Measurements from ENCODE around the gene MRLN. TPM values are rescaled to one million over a fixed set of nuclear protein-coding genes. Genes with fewer than 3 reads are reported as not detected.
"Not testable (repeated sequence)": the region's sequence is repeated elsewhere in the genome, so short reads cannot be mapped to it uniquely, and the experiment has no call there.

Gene MRLN
- total RNA-seq (2014; rRNA removed; shearing (Covaris generic)) = not detected in 2 replicates

- DNase-seq (ENCODE audit: low spot score) = no peak
These were observed at the start of gene MRLN for GRCh38 chr10:59753267-59753666. Gene MRLN, minus strand, starts transcription at chr10:59753455.

- DNase-seq (ENCODE audit: low spot score) = no peak
These were observed 47.9 kb upstream of the MRLN start for GRCh38 chr10:59801171-59801570.

GRCh38 chr10:59799421-59799820 is 46.2 kb upstream of the MRLN start:
- DNase-seq (ENCODE audit: low spot score) = no peak

- no peak for DNase-seq (ENCODE audit: low spot score)
These were observed 40.7 kb upstream of the MRLN start for GRCh38 chr10:59793919-59794318.

GRCh38 chr10:59792812-59793211 is 39.6 kb upstream of the MRLN start:
- DNase-seq (ENCODE audit: low spot score) = no peak

- DNase-seq (ENCODE audit: low spot score) = no peak
These were observed 38.3 kb upstream of the MRLN start for GRCh38 chr10:59791601-59792000.

GRCh38 chr10:59790080-59790479 is 36.8 kb upstream of the MRLN start:
- not testable (repeated sequence) for DNase-seq (ENCODE audit: low spot score)

GRCh38 chr10:59788914-59789313 is 35.7 kb upstream of the MRLN start:
- DNase-seq (ENCODE audit: low spot score) = not testable (repeated sequence)

- DNase-seq (ENCODE audit: low spot score) = not testable (repeated sequence)
These were observed 33.8 kb upstream of the MRLN start for GRCh38 chr10:59787032-59787431.

GRCh38 chr10:59785476-59785875 is 32.2 kb upstream of the MRLN start:
- not testable (repeated sequence) for DNase-seq (ENCODE audit: low spot score)

- no peak for DNase-seq (ENCODE audit: low spot score)
These were observed 28.3 kb upstream of the MRLN start for GRCh38 chr10:59781511-59781910.

- DNase-seq (ENCODE audit: low spot score) = no peak
These were observed 26.7 kb upstream of the MRLN start for GRCh38 chr10:59779756-59780533.

GRCh38 chr10:59774451-59774850 is 21.2 kb upstream of the MRLN start:
- DNase-seq (ENCODE audit: low spot score) = no peak

- DNase-seq (ENCODE audit: low spot score) = no peak
These were observed 19.8 kb upstream of the MRLN start for GRCh38 chr10:59773088-59773487.

- no peak for DNase-seq (ENCODE audit: low spot score)
These were observed 18.0 kb upstream of the MRLN start for GRCh38 chr10:59771162-59771807.

GRCh38 chr10:59770689-59771088 is 17.4 kb upstream of the MRLN start:
- DNase-seq (ENCODE audit: low spot score) = no peak

GRCh38 chr10:59762505-59762904 is 9.2 kb upstream of the MRLN start:
- DNase-seq (ENCODE audit: low spot score) = no peak

GRCh38 chr10:59757966-59758365 is 4.7 kb upstream of the MRLN start:
- no peak for DNase-seq (ENCODE audit: low spot score)

GRCh38 chr10:59754951-59755350 is 1.7 kb upstream of the MRLN start:
- no peak for DNase-seq (ENCODE audit: low spot score)

GRCh38 chr10:59752278-59752940 is 846 bp downstream of the MRLN start:
- DNase-seq (ENCODE audit: low spot score) = no peak

GRCh38 chr10:59750155-59750945 is 2.9 kb downstream of the MRLN start:
- no peak for DNase-seq (ENCODE audit: low spot score)

GRCh38 chr10:59748834-59749233 is 4.4 kb downstream of the MRLN start:
- DNase-seq (ENCODE audit: low spot score) = peak; percentile 7

Data from A172 (cell line).